Fibroblast of lung (primary cell): ENCODE results near the gene ARMH3. TPM values are rescaled to one million over a fixed set of nuclear protein-coding genes. Genes with fewer than 3 reads are reported as not detected.

Experiments
- DNase-seq, 2 donors: peaks; one replicate each; pipeline versions ENCODE4 v3.0.0 to v3.0.0-alpha.2; 2010; ENCODE audit warnings: low read depth in 2 of 2
- H2AFZ ChIP-seq: 2 replicates; pipeline ENCODE4 v1.5.1; 2012; ENCODE audit warnings: low read length, control low read depth, inconsistent platforms
- H3K27ac ChIP-seq: 2 replicates; pipeline ENCODE4 v1.5.1; 2011; ENCODE audit warnings: low read length, control low read depth; ENCODE audit not compliant: insufficient read depth
- H3K27me3 ChIP-seq: 2 replicates; pipeline ENCODE4 v1.5.1; 2011; ENCODE audit warnings: mild to moderate bottlenecking, low read length; ENCODE audit not compliant: control insufficient read depth, insufficient read depth
- H3K36me3 ChIP-seq: 2 replicates; pipeline ENCODE4 v1.5.1; 2011; ENCODE audit warnings: low read length; ENCODE audit not compliant: control insufficient read depth, insufficient read depth
- H3K4me1 ChIP-seq: 2 replicates; pipeline ENCODE4 v1.5.1; 2011; ENCODE audit warnings: low read length; ENCODE audit not compliant: control insufficient read depth, insufficient read depth; ENCODE audit errors: extremely low read depth
- H3K4me2 ChIP-seq: 2 replicates; pipeline ENCODE4 v1.5.1; 2011; ENCODE audit warnings: low read length, control low read depth; ENCODE audit not compliant: insufficient read depth; ENCODE audit errors: extremely low read depth
- H3K4me3 ChIP-seq, 4 experiments: fragments of 200-600 bp in 1 of 4; sonication (generic) in 1 of 4; replicated peaks in 1 of 4; 2 replicates each; pipeline ENCODE4 v1.5.1; 2011 to 2016; ENCODE audit warnings: low read length in 4 of 4, low read depth in 3 of 4, mild to moderate bottlenecking in 3 of 4, control low read depth in 2 of 4, inconsistent platforms in 1 of 4, mixed read lengths in 1 of 4; ENCODE audit not compliant: insufficient read depth in 1 of 4; ENCODE audit errors: control extremely low read depth in 1 of 4
- H3K79me2 ChIP-seq: 2 replicates; pipeline ENCODE4 v1.5.1; 2012; ENCODE audit warnings: mild to moderate bottlenecking, low read length, inconsistent platforms; ENCODE audit not compliant: control insufficient read depth, insufficient read depth
- H3K9ac ChIP-seq: 2 replicates; pipeline ENCODE4 v1.5.1; 2011; ENCODE audit warnings: mild to moderate bottlenecking, low read length, control low read depth; ENCODE audit not compliant: insufficient read depth
- H3K9me3 ChIP-seq: 2 replicates; pipeline ENCODE4 v1.5.1; 2012; ENCODE audit warnings: low read depth, low read length; ENCODE audit not compliant: control insufficient read depth, insufficient read depth
- H4K20me1 ChIP-seq: 2 replicates; pipeline ENCODE4 v1.5.1; 2011; ENCODE audit warnings: low read length; ENCODE audit not compliant: control insufficient read depth, insufficient read depth; ENCODE audit errors: extremely low read depth
- CTCF ChIP-seq, 2 donors: IDR thresholded peaks in 1 of 2; conservative IDR thresholded peaks in 1 of 2; 1 replicate in 1 of 2; 2 replicates in 1 of 2; pipeline ENCODE4 v1.5.1; 2011 to 2012; ENCODE audit warnings: low read length in 2 of 2, control low read depth in 1 of 2, inconsistent platforms in 1 of 2, low read depth in 1 of 2, mild to moderate bottlenecking in 1 of 2
- EZH2 ChIP-seq: IDR thresholded peaks from 2 replicates; pipeline ENCODE4 v1.5.1; 2012; ENCODE audit warnings: low read length, control low read depth, mild to moderate bottlenecking; ENCODE audit errors: missing control alignments
- polyA plus RNA-seq, 2 donors: library from polyadenylated mRNA; depleted of rRNA in 1 of 2; stranded (reverse) in 1 of 2; unstranded in 1 of 2; fragments of >200 nt; gene quantifications; 2 replicates each; pipeline ENCODE4 v1.2.1, GENCODE V29; 2011 to 2012; ENCODE audit warnings: missing spikeins in 1 of 2
- total RNA-seq: library from RNA; depleted of rRNA; stranded (reverse); fragments of >200 nt; gene quantifications from 2 replicates; pipeline ENCODE4 v1.2.1, GENCODE V29; 2014

The ARMH3 gene
- total and polyA plus RNA-seq, 2 donors (not counting 1 experiment from before 2014, with no cell fraction given), result 14.5 to 16.4 TPM

DNA sequence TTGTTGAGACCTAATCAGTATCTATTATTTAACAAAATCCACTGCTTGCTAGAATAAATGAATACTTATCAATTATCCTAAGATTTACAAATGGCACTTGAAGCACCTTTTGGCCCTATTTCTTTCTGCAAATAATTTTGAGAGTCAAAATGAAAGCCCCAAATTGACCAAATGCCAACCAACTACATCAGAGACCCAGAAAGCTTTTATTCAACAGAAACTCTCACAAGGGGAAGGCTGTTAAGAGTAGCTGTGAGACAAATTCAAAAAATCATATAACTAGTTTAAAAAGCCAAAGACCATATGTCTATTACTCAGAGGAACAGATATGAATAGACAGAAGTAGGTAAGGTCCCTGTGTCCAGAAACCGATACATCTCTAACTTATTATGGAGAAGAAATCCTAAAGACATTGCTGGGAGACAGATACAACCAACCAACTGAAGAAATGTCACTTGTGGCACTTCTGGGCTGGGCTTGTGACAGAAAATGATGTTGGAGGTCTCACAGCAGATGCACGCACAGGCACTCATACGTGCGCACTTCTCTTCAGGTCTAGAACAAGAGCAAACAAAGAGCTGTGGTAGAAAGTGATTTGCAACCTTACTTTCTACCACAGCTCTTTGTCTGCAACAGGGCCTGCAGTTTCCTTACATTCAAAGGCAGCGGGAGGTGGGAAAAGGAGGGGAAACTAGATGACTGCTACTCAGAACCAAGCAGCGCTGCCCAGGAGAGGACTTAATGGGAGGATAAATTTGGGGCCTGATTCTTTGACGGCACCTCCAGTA, 153.7 kb downstream of the ARMH3 start:
- Histone ChIP-seq H3K4me1 (no peaks in the 10 kb centered on the region), H4K20me1 (no peaks in the 10 kb centered on the region), H3K9ac (no peak overlapping the region), H3K27me3 (no peaks in the 10 kb centered on the region), H3K36me3 (no peaks in the 10 kb centered on the region), H3K27ac (no peak overlapping the region), H3K79me2 (no peaks in the 10 kb centered on the region), H2AFZ (no peak overlapping the region), H3K9me3 (no peaks in the 10 kb centered on the region), H3K4me3 (no peak overlapping the region), H3K4me2 (no peak overlapping the region)
- no peak for TF ChIP-seq CTCF (conservative IDR thresholded peaks at IDR 0.05 in 1 of 2, IDR thresholded peaks at IDR 0.05 in 1 of 2; ENCODE audit: low read depth in 1 of 2, low read length in 2 of 2)
- no peak for TF ChIP-seq EZH2
- no peak for DNase-seq

GRCh38 chr10:101901340-101901739, 154.6 kb downstream of the ARMH3 start:
- H3K9ac ChIP-seq, result no peak overlapping the region
- H4K20me1 ChIP-seq, result no peaks in the 10 kb centered on the region
- H3K9me3 ChIP-seq, result no peaks in the 10 kb centered on the region
- no peaks in the 10 kb centered on the region for H3K4me1 ChIP-seq
- no peak overlapping the region for H3K27ac ChIP-seq
- no peak overlapping the region for H3K4me3 ChIP-seq
- no peak for DNase-seq
- H3K79me2 ChIP-seq, result no peaks in the 10 kb centered on the region
- H3K4me2 ChIP-seq, result no peak overlapping the region
- no peak for TF ChIP-seq CTCF (conservative IDR thresholded peaks at IDR 0.05 in 1 of 2, IDR thresholded peaks at IDR 0.05 in 1 of 2; ENCODE audit: low read depth in 1 of 2, low read length in 2 of 2)
- no peak for TF ChIP-seq EZH2
- no peak overlapping the region for H2AFZ ChIP-seq
- H3K27me3 ChIP-seq, result no peaks in the 10 kb centered on the region
- H3K36me3 ChIP-seq, result no peaks in the 10 kb centered on the region

DNA sequence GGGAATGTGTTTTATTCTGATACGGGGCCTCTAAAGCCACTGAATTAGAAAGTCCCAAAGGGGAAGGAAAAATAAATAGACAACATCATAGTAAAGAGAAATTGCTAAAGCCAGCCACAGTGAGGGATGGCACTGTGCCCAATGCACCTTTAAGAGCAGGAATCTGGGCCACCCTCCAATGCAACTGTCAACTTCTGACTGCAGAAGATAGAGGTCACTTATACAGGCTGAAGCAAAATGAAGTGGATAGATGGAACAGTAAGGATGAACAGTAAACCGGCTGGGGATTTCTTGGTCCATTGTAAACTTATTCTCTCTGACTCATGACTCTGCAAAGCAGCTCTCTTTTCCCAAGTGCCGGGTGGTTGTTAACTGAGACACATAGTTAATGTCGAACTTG, 158.3 kb downstream of the ARMH3 start:
- H3K36me3 ChIP-seq, result no peaks in the 10 kb centered on the region
- no peak overlapping the region for H3K4me2 ChIP-seq
- H3K9ac ChIP-seq, result no peak overlapping the region
- no peaks in the 10 kb centered on the region for H4K20me1 ChIP-seq
- no peaks in the 10 kb centered on the region for H3K79me2 ChIP-seq
- H3K27me3 ChIP-seq, result no peaks in the 10 kb centered on the region
- no peaks in the 10 kb centered on the region for H3K4me1 ChIP-seq
- H2AFZ ChIP-seq, result no peak overlapping the region
- no peak overlapping the region for H3K4me3 ChIP-seq
- TF ChIP-seq CTCF (conservative IDR thresholded peaks at IDR 0.05 in 1 of 2, IDR thresholded peaks at IDR 0.05 in 1 of 2; ENCODE audit: low read depth in 1 of 2, low read length in 2 of 2) (no peak), EZH2 (no peak)
- DNase-seq, result peak; percentile 50 to 70
- H3K27ac ChIP-seq, result no peak overlapping the region
- no peaks in the 10 kb centered on the region for H3K9me3 ChIP-seq
